Measurements from ENCODE around the gene INPP5B. TPM values are rescaled to one million over a fixed set of nuclear protein-coding genes. Genes with fewer than 3 reads are reported as not detected.

Gene INPP5B
- total and polyA plus RNA-seq, 2 donors (not counting 1 experiment from before 2014, with no cell fraction given): 23.6 to 55.0 TPM

- Histone ChIP-seq H3K4me1 (ENCODE audit: control insufficient read depth, extremely low read depth, insufficient read depth, low read length) (peaks cover 4% of the 10 kb centered on the region), H3K9me3 (ENCODE audit: control insufficient read depth, insufficient read depth, low read depth, low read length) (no peaks in the 10 kb centered on the region), H3K27me3 (ENCODE audit: control insufficient read depth, insufficient read depth, low read length) (no peaks in the 10 kb centered on the region), H3K27ac (ENCODE audit: insufficient read depth, low read length) (no peak overlapping the region), H3K4me2 (ENCODE audit: extremely low read depth, insufficient read depth, low read length) (no peak overlapping the region), H2AFZ (ENCODE audit: low read length) (no peak overlapping the region), H3K9ac (ENCODE audit: insufficient read depth, low read length) (no peak overlapping the region), H3K36me3 (ENCODE audit: control insufficient read depth, insufficient read depth, low read length) (no peaks in the 10 kb centered on the region), H3K79me2 (ENCODE audit: control insufficient read depth, insufficient read depth, low read length) (no peaks in the 10 kb centered on the region), H4K20me1 (ENCODE audit: control insufficient read depth, extremely low read depth, insufficient read depth, low read length) (no peaks in the 10 kb centered on the region), H3K4me3 (replicated peaks in 1 of 4; ENCODE audit: control extremely low read depth in 1 of 4, insufficient read depth in 1 of 4, low read depth in 3 of 4, low read length in 4 of 4) (no peak overlapping the region)
- DNase-seq (ENCODE audit: low read depth in 2 of 2): no peak
- TF ChIP-seq CTCF (conservative IDR thresholded peaks at IDR 0.05 in 1 of 2, IDR thresholded peaks at IDR 0.05 in 1 of 2; ENCODE audit: low read depth in 1 of 2, low read length in 2 of 2) (no peak), EZH2 (IDR thresholded peaks at IDR 0.05; ENCODE audit: low read length, missing control alignments) (no peak)
Measured at GRCh38 chr1:37951783-37952624, 5.2 kb upstream of the INPP5B start.

- Histone ChIP-seq H4K20me1 (ENCODE audit: control insufficient read depth, extremely low read depth, insufficient read depth, low read length) (no peaks in the 10 kb centered on the region), H3K4me1 (ENCODE audit: control insufficient read depth, extremely low read depth, insufficient read depth, low read length) (peaks cover 7% of the 10 kb centered on the region), H3K27ac (ENCODE audit: insufficient read depth, low read length) (no peak overlapping the region), H3K27me3 (ENCODE audit: control insufficient read depth, insufficient read depth, low read length) (no peaks in the 10 kb centered on the region), H3K4me2 (ENCODE audit: extremely low read depth, insufficient read depth, low read length) (no peak overlapping the region), H2AFZ (ENCODE audit: low read length) (no peak overlapping the region), H3K79me2 (ENCODE audit: control insufficient read depth, insufficient read depth, low read length) (no peaks in the 10 kb centered on the region), H3K9ac (ENCODE audit: insufficient read depth, low read length) (no peak overlapping the region), H3K36me3 (ENCODE audit: control insufficient read depth, insufficient read depth, low read length) (no peaks in the 10 kb centered on the region), H3K9me3 (ENCODE audit: control insufficient read depth, insufficient read depth, low read depth, low read length) (no peaks in the 10 kb centered on the region), H3K4me3 (replicated peaks in 1 of 4; ENCODE audit: control extremely low read depth in 1 of 4, insufficient read depth in 1 of 4, low read depth in 3 of 4, low read length in 4 of 4) (no peak overlapping the region)
- DNase-seq (ENCODE audit: low read depth in 2 of 2): no peak
- TF ChIP-seq CTCF (conservative IDR thresholded peaks at IDR 0.05 in 1 of 2, IDR thresholded peaks at IDR 0.05 in 1 of 2; ENCODE audit: low read depth in 1 of 2, low read length in 2 of 2) (no peak), EZH2 (IDR thresholded peaks at IDR 0.05; ENCODE audit: low read length, missing control alignments) (no peak)
Measured at GRCh38 chr1:37951041-37951782, 4.4 kb upstream of the INPP5B start.

GRCh38 chr1:37949524-37950152 lies 2.8 kb upstream of the INPP5B start:
- H4K20me1 ChIP-seq (ENCODE audit: control insufficient read depth, extremely low read depth, insufficient read depth, low read length): no peaks in the 10 kb centered on the region
- H3K4me2 ChIP-seq (ENCODE audit: extremely low read depth, insufficient read depth, low read length): no peak overlapping the region
- no peak overlapping the region for H3K9ac ChIP-seq (ENCODE audit: insufficient read depth, low read length)
- no peak overlapping the region for H3K4me3 ChIP-seq (replicated peaks in 1 of 4; ENCODE audit: control extremely low read depth in 1 of 4, insufficient read depth in 1 of 4, low read depth in 3 of 4, low read length in 4 of 4)
- no peak overlapping the region for H2AFZ ChIP-seq (ENCODE audit: low read length)
- H3K36me3 ChIP-seq (ENCODE audit: control insufficient read depth, insufficient read depth, low read length): no peaks in the 10 kb centered on the region
- no peaks in the 10 kb centered on the region for H3K27me3 ChIP-seq (ENCODE audit: control insufficient read depth, insufficient read depth, low read length)
- DNase-seq (ENCODE audit: low read depth in 2 of 2): no peak
- no peak overlapping the region for H3K27ac ChIP-seq (ENCODE audit: insufficient read depth, low read length)
- no peaks in the 10 kb centered on the region for H3K79me2 ChIP-seq (ENCODE audit: control insufficient read depth, insufficient read depth, low read length)
- peaks cover 14% of the 10 kb centered on the region for H3K4me1 ChIP-seq (ENCODE audit: control insufficient read depth, extremely low read depth, insufficient read depth, low read length)
- H3K9me3 ChIP-seq (ENCODE audit: control insufficient read depth, insufficient read depth, low read depth, low read length): no peaks in the 10 kb centered on the region
- no peak for TF ChIP-seq CTCF (conservative IDR thresholded peaks at IDR 0.05 in 1 of 2, IDR thresholded peaks at IDR 0.05 in 1 of 2; ENCODE audit: low read depth in 1 of 2, low read length in 2 of 2)
- no peak for TF ChIP-seq EZH2 (IDR thresholded peaks at IDR 0.05; ENCODE audit: low read length, missing control alignments)
